ENCODE measurements around the gene BUD31. TPM values are rescaled to one million over a fixed set of nuclear protein-coding genes. Genes with fewer than 3 reads are reported as not detected.
A peak's percentile ranks its signal among the peaks of the same experiment; 100 is the strongest.

The BUD31 gene
- total RNA-seq, 4 donors from 2014 or later, result 55.9 to 87.3 (median 75.8) TPM

GRCh38 chr7:99392659-99393354 lies 16.0 kb upstream of the BUD31 start:
- H3K4me3 ChIP-seq, result peak overlapping the region; percentile 32 to 53 (median 48)
- WGBS, 2 donors, result 4 to 11% methylated on average over 31 to 39 of the region's 68 CpGs
- peaks cover 0 to 58% (median 20%) of the 10 kb centered on the region in 4 donors for H3K4me1 ChIP-seq
- no peaks in the 10 kb centered on the region for H3K27me3 ChIP-seq
- DNase-seq (ENCODE audit: low spot score in 2 of 2), result peak; percentile 52 to 54
- H3K36me3 ChIP-seq, result peaks cover 0 to 89% (median 16%) of the 10 kb centered on the region in 3 donors
- H3K27ac ChIP-seq, result peak overlapping the region; percentile 70 to 88 (median 76)
- no peaks in the 10 kb centered on the region for H3K9me3 ChIP-seq
- TF ChIP-seq POLR2A (IDR thresholded peaks at IDR 0.05) (peak in 1 of 2 donors; percentile 31), EP300 (IDR thresholded peaks at IDR 0.05) (peak in 1 of 2 donors; percentile 78), CTCF (IDR thresholded peaks at IDR 0.05) (no peak)

GRCh38 chr7:99393355-99394187 lies 15.2 kb upstream of the BUD31 start:
- 47 to 63% methylated on average over 26 to 29 of the region's 30 CpGs for WGBS, 2 donors
- Histone ChIP-seq H3K27me3 (no peaks in the 10 kb centered on the region), H3K9me3 (no peaks in the 10 kb centered on the region), H3K4me1 (peaks cover 0 to 64% (median 20%) of the 10 kb centered on the region in 4 donors), H3K36me3 (peaks cover 0 to 89% (median 9%) of the 10 kb centered on the region in 3 donors), H3K4me3 (peak overlapping the region; percentile 32 to 53 (median 48)), H3K27ac (peak overlapping the region; percentile 70 to 88 (median 76))
- DNase-seq (ENCODE audit: low spot score in 2 of 2), result no peak
- TF ChIP-seq EP300 (IDR thresholded peaks at IDR 0.05) (no peak), POLR2A (IDR thresholded peaks at IDR 0.05) (no peak), CTCF (IDR thresholded peaks at IDR 0.05) (no peak)

DNA sequence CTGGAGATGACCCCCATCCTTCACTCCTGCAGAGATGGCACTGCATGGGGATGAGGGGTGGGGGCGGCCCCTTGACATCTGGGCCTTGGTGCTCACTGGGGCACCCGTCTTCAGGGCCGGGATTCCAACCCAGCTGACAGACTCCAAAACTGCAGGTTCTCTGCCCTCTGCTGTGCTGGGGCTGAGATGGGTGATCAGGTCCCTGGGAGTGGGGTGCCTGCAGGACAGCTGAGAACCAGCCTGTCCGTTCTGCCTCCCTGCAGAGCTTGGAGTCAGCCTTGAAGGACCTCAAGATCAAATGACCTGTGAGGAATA lies 14.6 kb upstream of the BUD31 start:
- Histone ChIP-seq H3K27me3 (no peaks in the 10 kb centered on the region), H3K9me3 (no peaks in the 10 kb centered on the region), H3K4me1 (peaks cover 0 to 69% (median 20%) of the 10 kb centered on the region in 4 donors), H3K4me3 (no peak overlapping the region), H3K36me3 (peaks cover 0 to 89% (median 9%) of the 10 kb centered on the region in 3 donors), H3K27ac (peak overlapping the region in 1 of 4 donors; percentile 88)
- DNase-seq (ENCODE audit: low spot score in 2 of 2), result no peak
- TF ChIP-seq EP300 (IDR thresholded peaks at IDR 0.05) (no peak), POLR2A (IDR thresholded peaks at IDR 0.05) (no peak), CTCF (IDR thresholded peaks at IDR 0.05) (no peak)
- WGBS, 2 donors, result 66 to 100% methylated on average over 2 to 4 of the region's 4 CpGs

GRCh38 chr7:99395616-99396327 lies 13.0 kb upstream of the BUD31 start:
- no peak for DNase-seq (ENCODE audit: low spot score in 2 of 2)
- H3K4me3 ChIP-seq, result no peak overlapping the region
- 58 to 60% methylated on average over 14 of the region's 14 CpGs for whole genome bisulfite sequencing, 2 donors

More at GRCh38 chr7:99395616-99396327, 13.0 kb upstream of the BUD31 start:
- Histone ChIP-seq H3K27ac (peak overlapping the region in 3 of 4 donors; percentile 15 to 88 (median 70)), H3K27me3 (no peaks in the 10 kb centered on the region), H3K9me3 (no peaks in the 10 kb centered on the region), H3K4me1 (peaks cover 0 to 84% (median 20%) of the 10 kb centered on the region in 4 donors), H3K36me3 (peaks cover 0 to 89% (median 6%) of the 10 kb centered on the region in 3 donors)
- TF ChIP-seq EP300 (IDR thresholded peaks at IDR 0.05) (no peak), CTCF (IDR thresholded peaks at IDR 0.05) (peak in 1 of 5 experiments; percentile 26)
